ENCODE data around the gene VRK3.
"Not testable (repeated sequence)": the region's sequence is repeated elsewhere in the genome, so short reads cannot be mapped to it uniquely, and the experiment has no call there.

The VRK3 gene

GRCh38 chr19:49988007-49988406, 37.2 kb downstream of the VRK3 start:
- DNase-seq (ENCODE audit: low read depth, low spot score): no peak

DNA sequence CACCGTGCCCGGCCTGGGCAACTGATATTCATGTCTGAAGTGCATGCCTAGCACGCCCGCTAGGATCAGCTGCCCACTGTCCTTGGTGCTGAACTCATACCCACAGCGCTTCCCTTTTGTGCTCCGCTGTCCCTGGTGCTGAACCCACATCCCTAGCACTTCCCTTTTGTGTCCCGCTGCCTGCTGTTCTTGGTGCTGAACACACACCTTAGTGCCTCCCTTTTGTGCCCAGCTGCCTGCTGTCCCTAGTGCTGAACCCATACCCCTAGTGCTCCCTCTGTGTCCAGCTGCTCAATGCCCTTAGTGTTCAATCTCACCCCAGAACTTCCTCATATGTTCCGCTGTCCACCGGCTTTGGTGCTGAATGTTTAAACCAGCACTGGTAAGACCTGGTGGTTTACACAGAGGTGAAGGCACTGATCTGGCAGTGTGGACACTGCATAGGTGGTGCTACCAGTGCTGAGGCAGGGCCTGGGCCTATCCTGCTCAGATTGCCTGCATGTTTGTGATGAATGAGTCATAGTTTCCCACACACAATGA, 37.9 kb downstream of the VRK3 start:
- DNase-seq (ENCODE audit: low read depth, low spot score): peak; percentile 78

GRCh38 chr19:49986354-49986753, 38.8 kb downstream of the VRK3 start:
- DNase-seq (ENCODE audit: low read depth, low spot score): no peak

DNA sequence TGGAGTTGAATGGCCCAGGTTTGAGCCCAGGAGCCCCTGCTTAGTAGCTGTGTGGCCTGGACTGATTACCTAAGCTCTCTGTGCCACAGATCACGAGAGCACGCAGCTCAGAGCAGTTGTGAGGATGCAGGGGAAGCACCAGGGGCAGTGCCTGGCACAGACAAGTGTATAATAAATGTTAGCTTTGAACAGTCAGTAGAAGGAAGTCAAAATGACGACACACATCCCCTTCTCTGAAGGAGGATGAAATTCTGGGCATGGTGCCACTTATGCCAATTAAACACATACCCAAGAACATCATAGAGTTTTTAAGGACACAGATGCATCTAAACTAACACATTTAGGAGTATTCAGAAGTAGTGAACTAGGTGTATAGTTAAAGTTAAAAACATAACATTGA, 39.3 kb downstream of the VRK3 start:
- DNase-seq (ENCODE audit: low read depth, low spot score): no peak

DNA sequence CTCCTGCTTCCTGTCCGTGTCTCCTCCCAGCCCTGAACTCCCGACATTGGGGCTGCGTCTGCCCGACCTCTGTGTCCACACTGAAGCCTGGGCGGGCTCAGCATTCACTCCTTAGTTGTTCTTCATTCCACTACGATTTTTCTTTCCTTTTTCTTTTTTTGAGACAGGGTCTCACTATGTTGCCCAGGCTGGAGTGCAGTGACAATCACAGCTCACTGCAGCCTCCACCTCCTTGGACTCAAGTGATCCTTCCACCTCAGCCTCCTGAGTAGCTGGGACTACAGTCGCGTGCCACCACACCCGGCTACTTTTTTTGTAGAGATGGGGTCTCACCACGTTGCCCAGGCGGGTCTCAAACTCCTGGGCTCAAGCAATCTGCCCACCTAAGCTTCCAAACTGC, 40.7 kb downstream of the VRK3 start:
- DNase-seq (ENCODE audit: low read depth, low spot score): no peak

DNA sequence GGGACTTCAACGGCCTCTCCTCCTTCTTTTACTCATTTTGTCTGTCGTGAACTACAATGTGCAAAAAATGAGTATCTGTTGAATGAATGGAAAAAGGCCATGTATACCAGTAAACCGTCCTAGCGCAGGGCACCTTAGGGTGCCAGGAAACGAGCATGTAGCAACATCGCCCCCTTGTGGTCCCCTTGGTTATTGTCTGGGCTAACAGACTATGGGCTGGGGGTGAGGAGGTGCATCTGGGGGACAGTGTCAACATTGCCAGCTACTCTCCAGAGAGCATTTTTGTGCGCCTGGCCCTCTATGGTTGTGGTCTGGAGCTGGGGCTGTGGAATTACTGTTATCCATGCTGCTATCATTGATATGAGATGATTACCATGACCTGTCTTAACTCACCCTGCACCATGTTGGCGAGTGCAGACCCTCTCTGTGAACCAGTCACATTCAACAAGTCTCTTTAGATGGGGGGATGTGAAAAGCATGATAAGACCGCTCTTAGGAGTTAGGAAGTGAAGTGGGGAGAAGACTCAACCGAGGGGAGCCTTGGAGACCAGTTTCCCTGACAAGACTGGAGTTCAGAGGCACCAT, 41.4 kb downstream of the VRK3 start:
- no peak for DNase-seq (ENCODE audit: low read depth, low spot score)

GRCh38 chr19:49981603-49982593, 43.3 kb downstream of the VRK3 start:
- DNase-seq (ENCODE audit: low read depth, low spot score): no peak

GRCh38 chr19:49978324-49978723, 46.8 kb downstream of the VRK3 start:
- DNase-seq (ENCODE audit: low read depth, low spot score): no peak

DNA sequence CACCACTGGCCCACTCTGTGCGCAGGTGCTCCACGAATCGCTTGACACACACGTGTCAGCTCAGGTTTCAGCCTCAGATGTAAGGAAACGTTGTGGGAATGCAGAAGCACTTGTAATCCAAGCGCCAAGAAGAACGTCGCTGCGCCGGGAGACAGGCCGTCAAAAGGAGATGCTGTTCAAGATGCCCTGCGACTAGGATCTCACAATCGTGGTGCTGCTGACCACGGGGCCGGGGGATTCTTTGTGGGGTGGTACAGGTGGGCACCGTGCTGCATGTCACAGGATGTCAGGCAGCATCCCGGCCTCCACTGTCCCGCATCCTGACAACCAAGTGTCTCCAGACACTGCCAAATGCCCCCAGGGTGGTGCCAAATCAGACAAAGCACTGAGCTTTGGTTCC, 47.3 kb downstream of the VRK3 start:
- no peak for DNase-seq (ENCODE audit: low read depth, low spot score)

- DNase-seq (ENCODE audit: low read depth, low spot score): no peak
Measured at GRCh38 chr19:49977076-49977475, 48.1 kb downstream of the VRK3 start.

DNA sequence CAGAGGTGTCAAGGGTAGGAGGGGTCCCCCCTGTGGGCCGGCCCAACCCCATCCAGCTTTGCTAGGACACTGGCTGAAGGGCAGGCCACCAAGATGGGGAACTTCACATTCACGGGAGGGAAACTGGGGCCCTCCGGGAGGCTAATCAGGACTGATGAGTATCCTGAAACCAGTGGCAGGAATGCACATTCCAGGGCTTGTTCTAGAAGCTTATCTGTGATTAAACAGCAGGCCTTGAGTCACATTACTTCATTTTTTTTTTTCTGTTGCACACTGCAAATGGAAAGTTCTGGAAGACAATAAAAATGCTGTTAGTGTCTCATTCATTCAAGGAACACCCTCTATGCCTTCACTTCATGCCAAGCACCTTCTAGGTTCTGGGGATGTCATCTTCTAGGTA, 48.7 kb downstream of the VRK3 start:
- no peak for DNase-seq (ENCODE audit: low read depth, low spot score)

DNA sequence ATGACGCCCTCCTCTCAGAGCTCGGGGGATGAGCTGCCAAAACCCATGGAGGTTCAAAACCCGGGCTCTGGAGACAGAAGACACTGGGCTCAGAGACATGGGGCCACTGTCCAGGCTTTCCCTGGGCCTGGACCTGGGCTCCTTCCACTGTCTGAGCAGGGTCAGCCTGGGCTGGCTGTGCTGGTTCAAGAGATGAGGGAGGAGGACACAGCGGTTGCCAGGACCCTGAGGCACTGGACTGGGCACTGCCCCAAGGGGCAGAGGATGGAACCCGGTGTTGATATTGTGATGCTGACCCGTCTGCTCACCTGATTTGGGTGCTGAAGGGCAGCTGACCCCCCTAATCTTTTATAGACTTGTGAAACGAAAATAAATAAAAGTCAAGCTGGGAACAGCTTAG, 50.1 kb downstream of the VRK3 start:
- no peak for DNase-seq (ENCODE audit: low read depth, low spot score)

DNA sequence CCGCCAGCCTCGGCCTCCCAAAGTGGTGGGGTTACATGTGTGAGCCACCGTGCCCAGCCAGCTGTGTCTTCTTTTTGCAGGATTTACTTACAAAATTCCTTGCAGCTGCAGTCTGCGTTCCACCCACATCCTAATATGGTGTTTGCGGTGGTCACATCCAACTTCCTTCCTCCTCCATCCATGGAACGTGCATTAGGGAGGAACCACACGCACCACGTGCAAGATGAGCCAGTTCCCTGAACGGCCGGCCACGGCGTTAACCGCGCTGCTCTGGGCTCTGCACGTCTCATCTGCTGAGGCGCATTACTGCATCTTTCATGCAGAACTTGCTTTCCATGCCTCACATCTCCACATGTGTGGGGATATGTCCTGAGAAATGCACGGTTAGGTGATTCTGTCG, 51.2 kb downstream of the VRK3 start:
- DNase-seq (ENCODE audit: low read depth, low spot score): no peak

DNA sequence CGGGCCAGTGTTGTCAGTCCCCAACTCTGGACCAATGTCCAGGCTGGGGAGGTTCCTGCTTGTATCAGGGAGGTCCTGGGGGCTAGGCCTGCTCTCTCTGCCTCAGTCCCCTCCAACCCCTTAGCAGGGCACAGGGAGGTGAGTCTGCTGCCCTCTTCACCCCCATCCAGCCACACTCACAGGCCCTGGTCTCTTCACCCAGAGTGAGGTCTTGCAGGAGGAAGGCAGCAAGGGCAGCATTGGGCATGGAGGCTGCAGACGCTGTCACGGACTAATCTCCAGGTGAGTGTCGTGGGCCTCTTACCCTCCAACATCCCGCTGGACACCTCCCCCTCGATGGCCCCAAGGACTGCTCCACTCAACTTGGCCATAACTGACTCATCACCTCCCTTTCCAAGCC, 52.3 kb downstream of the VRK3 start:
- DNase-seq (ENCODE audit: low read depth, low spot score): no peak

GRCh38 chr19:49971991-49972411, 53.2 kb downstream of the VRK3 start:
- DNase-seq (ENCODE audit: low read depth, low spot score): no peak

DNA sequence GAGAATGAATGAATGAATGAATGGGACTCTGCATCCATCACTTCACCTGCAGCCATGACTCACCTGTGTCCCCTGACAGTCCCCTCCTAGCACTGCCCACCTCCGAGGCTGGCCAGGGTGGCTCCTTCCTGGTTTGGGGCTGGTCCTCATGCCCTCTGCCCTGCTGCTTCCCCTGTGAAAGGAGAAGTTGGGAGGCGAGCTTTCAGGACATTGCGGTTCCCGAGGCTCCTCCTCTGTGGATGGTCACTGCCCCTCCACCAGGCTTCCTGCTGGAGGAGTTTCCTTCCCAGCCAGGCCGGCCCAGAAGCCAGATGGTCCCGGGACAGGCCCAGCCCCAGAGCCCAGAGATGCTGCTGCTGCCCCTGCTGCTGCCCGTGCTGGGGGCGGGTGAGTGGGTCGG, 55.8 kb downstream of the VRK3 start:
- DNase-seq (ENCODE audit: low read depth, low spot score): not testable (repeated sequence)

- DNase-seq (ENCODE audit: low read depth, low spot score): no peak
Measured at GRCh38 chr19:49968279-49968922, 56.8 kb downstream of the VRK3 start.

GRCh38 chr19:49960980-49961379, 64.2 kb downstream of the VRK3 start, which contains the start of gene SIGLEC11:
Gene SIGLEC11, minus strand, starts transcription at chr19:49961172. Its CDS starts 91 bp downstream, at chr19:49961081.
- DNase-seq (ENCODE audit: low read depth, low spot score): not testable (repeated sequence)

DNA sequence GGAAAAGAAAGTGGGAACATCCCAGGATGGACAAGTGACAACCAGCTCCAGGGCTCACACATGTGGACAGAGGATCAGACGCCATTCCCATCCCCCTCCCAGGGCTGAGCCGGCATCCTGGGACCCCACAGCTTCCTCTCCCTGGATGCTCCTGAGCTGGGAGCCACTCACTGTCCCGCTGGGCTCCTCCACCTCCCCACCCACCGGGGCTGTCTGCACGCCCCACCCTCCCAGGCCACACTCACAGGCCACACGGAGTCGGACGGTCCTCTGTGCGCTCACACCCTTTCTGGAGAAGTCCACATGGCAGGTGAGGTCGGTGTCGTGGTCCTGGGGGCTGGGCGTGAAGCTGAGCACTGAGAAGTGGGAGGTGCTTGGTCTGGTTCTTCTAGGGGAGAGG, 65.3 kb downstream of the VRK3 start:
- DNase-seq (ENCODE audit: low read depth, low spot score): not testable (repeated sequence)

DNA sequence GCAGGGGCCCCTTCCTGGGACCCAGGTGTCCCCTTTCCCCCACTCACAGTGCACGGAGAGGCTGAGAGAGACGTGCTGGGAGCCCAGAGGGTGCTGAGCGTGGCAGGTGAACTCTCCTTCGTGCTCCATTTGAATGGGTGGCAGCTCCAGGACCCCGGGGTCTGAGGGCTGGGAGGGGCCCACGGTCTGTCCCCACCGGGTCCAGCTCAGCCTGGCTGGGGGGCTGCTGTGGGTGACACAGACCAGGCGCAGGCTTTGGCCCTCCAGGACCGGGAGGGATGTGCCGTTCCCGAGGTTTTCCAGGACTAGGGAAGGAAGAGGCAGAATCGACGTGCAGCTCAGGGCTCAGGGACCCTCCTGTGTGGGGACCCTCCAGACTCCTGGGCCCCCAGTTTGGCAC, 66.6 kb downstream of the VRK3 start:
- not testable (repeated sequence) for DNase-seq (ENCODE audit: low read depth, low spot score)

GRCh38 chr19:49958144-49958543, 67.0 kb downstream of the VRK3 start:
- DNase-seq (ENCODE audit: low read depth, low spot score): not testable (repeated sequence)

DNA sequence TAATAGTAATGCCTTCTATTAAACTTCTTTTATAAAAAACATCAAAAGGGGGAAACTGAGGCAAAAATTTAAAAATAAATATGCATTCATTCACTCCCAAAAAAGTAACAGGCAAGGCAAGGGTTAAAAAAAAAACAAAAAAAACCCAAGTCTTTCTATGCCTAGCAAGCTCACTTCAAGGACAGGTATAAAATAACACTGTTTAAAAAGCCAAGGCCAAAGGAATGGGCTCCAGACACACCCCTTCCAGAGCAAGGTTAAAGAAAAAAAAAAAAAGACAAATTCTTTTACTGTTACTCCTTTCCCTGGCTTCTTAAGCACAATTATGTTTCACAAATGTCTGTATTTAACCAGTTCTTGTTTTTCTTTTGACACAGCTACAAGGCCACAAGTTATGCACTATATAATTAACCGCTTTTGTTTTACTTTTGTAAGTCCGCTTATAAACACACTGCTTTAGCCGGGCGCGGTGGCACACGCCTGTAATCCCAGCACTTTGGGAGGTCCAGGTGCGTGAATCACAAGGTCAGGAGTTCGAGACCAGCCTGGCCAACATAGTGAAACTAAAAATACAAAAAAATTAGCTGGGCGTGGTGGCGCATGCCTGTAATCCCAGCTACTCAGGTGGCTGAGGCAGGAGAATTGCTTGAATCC, 67.8 kb downstream of the VRK3 start:
- no peak for DNase-seq (ENCODE audit: low read depth, low spot score)

Measured in smooth muscle cell of the brain vasculature (primary cell).